Stimulated activated CD4-positive, alpha-beta T cell treated with anti-CD3 and anti-CD28 coated beads, Interleukin-4, amount 100 ng/mL, for 4 hours (primary cell): Measurements from ENCODE around the gene PPP1R7.
"Not testable (repeated sequence)": the region's sequence is repeated elsewhere in the genome, so short reads cannot be mapped to it uniquely, and the experiment has no call there.

Source experiments
- DNase-seq, 2 experiments: peaks; one replicate each; pipeline ENCODE4 v3.0.0-alpha.2; 2020

PPP1R7 gene

DNA sequence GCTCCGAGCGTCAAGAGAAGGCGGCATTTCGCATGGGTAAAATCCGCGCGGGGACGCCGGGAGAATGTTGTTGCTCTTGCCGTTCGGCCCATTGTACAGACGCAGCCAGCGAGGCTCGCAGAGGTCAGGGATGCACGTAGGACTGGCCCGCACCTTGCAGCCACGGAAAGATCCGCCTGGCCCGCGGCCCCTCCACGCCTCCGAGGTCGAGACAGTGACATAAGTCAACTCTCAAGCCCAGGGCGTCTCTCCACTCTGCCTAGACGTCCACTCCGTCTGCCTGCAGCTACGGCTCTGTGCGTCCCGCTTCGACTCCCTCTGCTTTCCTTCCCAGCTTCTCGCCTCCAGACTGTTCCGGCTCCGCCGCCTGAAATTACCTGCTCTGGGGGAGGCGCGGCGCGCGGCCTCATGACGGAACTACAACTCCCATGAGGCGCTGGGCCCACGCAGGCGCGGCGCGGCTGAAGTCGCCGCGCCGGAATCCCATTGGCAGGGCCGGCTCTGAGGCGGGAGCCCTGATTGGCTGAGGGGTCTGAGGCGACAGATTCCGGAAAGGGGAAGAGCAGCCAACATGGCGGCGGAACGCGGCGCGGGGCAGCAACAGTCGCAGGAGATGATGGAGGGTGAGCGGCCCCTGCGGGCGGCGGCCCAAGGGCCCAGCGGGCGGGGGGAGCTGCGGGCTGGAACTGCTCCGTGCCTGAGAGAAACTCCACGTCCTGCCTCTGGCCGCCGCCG is at the start of gene PPP1R7:
TSS of gene PPP1R7 (plus strand) at position 543 of the 735 bp plus-strand sequence. CDS start at position 572, 29 bp downstream.
- DNase-seq: peak; percentile 92 to 96

DNA sequence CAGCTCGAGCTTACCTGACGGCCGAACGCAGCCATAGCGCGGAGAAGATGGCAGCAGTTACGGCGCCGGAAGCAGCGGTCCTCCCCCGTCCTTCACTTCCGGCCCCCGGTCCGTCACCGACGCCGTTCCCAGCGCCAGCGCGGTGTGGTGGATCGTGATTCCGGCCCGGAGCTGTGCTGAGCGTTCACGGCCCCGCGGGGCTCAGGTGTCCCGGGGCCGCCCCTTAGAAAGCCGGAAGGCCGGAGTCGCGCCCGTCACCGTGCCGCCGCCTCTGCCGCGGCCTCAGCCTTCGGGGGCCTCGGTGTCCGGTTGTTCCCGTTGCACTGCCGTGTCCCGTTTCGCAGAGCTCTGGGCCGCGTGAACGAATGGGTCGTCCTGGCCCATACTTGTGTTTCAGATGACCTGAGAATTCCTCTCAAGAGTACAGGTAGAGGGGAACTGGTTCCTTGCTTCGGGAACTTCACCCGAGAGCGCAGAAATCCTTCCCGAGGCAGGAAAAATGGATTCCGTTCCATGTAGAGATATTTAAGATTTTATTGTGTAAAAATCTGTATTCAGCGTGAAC is 47.9 kb upstream of the PPP1R7 start, which contains the start of gene MTERF4:
TSS of gene MTERF4 (minus strand) at position 49 of the 565 bp plus-strand sequence. CDS start at position 35, 14 bp downstream.
- DNase-seq: peak; percentile 84 to 87

DNA sequence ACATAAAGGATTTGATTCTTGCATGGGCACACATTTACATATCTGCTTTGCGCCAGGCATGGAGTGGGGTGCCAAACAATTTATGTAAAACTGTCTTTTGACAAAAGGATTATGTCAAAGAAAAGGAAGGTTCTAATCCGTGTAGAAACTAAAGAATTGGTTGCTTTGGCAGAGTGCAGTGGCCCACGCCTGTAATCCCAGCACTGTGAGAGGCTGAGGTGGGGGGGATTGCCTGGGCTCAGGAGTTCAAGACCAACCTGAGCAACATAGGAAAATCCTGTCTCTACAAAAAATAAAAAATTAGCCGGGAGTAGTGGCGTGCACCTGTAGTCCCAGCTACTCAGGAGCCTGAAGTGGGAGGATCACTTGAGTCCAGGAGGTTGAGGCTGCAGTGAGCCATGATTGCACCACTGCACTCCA is 47.1 kb upstream of the PPP1R7 start:
- DNase-seq: no peak

- not testable (repeated sequence) for DNase-seq
These were observed 45.7 kb upstream of the PPP1R7 start for GRCh38 chr2:241104611-241105010.

GRCh38 chr2:241105641-241106040 is 44.6 kb upstream of the PPP1R7 start:
- DNase-seq: no peak

DNA sequence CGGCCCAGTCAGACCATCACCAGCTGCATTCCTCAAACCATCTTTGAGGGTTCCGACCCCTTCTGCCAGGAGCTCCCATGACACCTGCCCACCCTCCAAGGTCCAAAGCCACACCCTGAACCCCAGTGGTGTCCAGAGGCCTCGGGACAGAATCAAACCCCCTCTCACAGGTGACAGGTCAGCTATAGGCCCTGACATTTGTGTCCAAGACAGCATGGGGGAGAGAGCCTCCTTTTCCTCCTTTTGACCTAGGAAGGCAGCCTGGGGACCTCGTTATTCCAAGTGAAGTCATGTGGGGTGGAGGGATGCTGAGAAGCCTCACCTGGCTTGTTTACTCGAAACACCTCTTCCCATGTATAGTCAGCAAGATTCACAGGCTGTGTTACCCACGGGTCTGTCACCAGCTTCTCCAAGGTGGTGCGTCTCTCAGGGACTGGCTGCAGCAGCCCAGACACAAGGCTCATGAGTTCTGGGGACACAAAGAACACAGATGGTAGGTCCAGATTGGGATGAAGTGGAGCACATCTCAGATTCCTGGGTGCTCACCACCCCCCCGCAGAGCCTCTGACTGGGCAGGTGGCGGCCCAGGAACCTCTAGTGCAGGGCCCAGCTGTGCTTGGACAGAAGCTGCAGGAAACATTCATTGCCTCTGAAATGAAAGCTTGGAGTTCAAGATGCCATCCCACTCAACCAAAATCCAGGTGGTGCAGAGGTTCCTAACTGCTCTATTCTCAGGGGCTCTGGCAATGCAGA is 43.1 kb upstream of the PPP1R7 start:
- DNase-seq: no peak

- no peak for DNase-seq
These were observed 41.7 kb upstream of the PPP1R7 start for GRCh38 chr2:241108271-241109209.

- no peak for DNase-seq
These were observed 40.8 kb upstream of the PPP1R7 start for GRCh38 chr2:241109210-241110088.

DNA sequence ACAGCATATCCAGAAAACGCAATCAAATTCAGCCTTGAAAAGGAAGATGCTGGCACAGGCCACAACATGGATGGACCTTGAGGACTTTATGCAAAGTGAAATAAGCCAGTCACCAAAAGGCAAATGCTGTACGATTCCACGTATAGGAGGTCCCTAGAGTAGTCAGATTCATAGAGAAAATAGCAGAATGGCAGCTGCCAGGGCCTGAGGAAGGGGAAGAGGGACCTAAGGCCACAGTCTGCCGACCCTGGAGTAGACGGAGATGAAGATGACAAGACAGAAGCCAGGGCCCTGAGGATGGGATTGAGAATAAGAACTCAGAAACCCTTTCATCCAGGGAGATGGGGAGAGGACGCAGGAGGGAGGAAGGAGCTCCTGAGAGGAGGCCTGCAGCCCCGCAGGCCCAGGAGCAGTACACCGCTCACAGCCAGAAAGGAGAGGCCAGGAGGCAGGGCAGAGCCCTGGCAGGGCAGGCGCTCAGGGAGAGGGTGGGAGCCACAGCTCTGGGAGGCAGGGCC is 40.1 kb upstream of the PPP1R7 start:
- DNase-seq: no peak

GRCh38 chr2:241110607-241111439 is 39.4 kb upstream of the PPP1R7 start:
- DNase-seq: no peak

GRCh38 chr2:241111440-241111805 is 38.8 kb upstream of the PPP1R7 start:
- no peak for DNase-seq

GRCh38 chr2:241112046-241112445 is 38.2 kb upstream of the PPP1R7 start:
- DNase-seq: no peak

DNA sequence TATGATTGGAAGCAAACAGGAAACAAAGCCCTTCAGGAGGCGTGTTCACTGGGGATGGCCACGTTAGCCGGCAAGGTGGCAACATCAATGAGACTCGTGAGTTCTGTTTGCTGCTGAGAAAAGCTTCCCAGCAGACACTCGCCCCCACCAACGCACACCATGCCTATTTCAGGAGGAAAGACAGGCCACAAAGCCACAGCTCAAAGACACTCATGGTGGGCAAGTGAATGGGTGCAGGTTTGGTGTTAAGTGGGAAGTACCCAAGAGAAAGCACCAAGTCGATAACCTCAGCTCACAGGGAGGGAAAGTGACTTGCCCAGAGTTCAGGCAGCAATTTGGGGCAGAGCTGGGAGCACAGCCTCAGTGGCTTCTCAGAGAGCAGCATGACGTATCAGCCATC is 37.7 kb upstream of the PPP1R7 start:
- DNase-seq: peak in 1 of 2 experiments; percentile 31

GRCh38 chr2:241114836-241115235 is 35.4 kb upstream of the PPP1R7 start:
- DNase-seq: no peak

GRCh38 chr2:241115361-241115760 is 34.9 kb upstream of the PPP1R7 start:
- DNase-seq: no peak

GRCh38 chr2:241116606-241117560 is 33.4 kb upstream of the PPP1R7 start:
- no peak for DNase-seq

- no peak for DNase-seq
These were observed 31.3 kb upstream of the PPP1R7 start for GRCh38 chr2:241118737-241119505.

DNA sequence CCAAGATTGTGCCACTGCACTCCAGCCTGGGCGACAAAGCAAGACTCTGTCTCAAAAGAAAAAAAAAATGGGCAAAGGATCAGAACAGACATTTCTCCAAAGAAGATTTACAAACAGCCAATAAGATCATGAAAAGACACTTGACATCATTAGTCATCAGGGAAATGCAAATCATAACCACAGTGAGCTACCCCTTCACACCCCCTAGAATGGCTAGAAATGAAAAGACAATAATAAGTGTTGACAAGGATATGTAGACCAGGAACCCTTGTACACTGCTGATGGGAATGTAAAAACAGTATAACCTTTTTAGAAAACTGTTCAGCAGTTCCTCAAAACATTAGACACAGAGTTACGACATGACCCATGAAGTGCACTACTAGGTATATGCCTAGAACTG is 29.8 kb upstream of the PPP1R7 start:
- no peak for DNase-seq
